ENCODE data around the gene CLDN5. TPM values are rescaled to one million over a fixed set of nuclear protein-coding genes. Genes with fewer than 3 reads are reported as not detected.

CLDN5 gene
- total RNA-seq, 1 donor from 2014 or later, result not detected

DNA sequence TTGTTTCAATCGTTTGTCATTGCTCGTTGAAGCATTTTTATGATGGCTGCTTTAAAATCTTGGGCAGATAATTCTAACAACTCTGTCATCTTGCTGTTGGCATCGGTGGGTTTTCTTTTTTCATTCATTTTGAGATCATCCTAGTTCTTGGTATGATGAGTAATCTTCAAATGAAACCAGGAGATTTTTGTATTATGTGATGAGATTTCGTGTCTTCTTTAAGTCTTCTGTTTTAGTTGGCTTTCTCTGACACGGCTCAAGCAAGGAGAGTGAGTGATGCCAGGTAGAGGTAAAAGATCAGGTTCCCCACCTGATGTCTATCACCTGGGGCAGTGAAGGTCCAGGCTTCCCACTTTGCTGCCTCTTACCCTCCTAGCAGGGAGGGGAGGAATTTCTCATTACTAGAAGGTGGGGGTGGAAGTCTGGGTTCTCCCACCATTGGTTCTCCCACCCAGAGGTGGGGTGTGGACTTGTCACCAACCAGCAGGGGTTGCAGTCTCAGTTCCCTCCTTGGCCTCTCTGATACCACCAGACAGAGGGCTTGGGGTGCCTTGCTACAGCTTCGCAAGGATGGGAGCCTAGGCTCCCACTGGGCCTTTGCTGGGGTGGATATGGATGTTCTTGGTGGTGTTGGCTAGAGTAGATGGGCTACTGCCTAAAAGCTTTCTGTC, 31.6 kb downstream of the CLDN5 start:
- H3K27ac Mint-ChIP-seq (ENCODE audit: unreplicated experiment), result no peak overlapping the region
- H3K9me3 Mint-ChIP-seq (ENCODE audit: low read depth), result no peaks in the 10 kb centered on the region
- H3K36me3 Mint-ChIP-seq (ENCODE audit: low read depth), result peaks cover 3% of the 10 kb centered on the region
- no peak for DNase-seq (ENCODE audit: low spot score)
- peaks cover 14% of the 10 kb centered on the region for H3K4me1 Mint-ChIP-seq (ENCODE audit: low read depth)
- H3K4me3 Mint-ChIP-seq (ENCODE audit: unreplicated experiment), result no peak overlapping the region
- TF ChIP-seq, protein P1, sequence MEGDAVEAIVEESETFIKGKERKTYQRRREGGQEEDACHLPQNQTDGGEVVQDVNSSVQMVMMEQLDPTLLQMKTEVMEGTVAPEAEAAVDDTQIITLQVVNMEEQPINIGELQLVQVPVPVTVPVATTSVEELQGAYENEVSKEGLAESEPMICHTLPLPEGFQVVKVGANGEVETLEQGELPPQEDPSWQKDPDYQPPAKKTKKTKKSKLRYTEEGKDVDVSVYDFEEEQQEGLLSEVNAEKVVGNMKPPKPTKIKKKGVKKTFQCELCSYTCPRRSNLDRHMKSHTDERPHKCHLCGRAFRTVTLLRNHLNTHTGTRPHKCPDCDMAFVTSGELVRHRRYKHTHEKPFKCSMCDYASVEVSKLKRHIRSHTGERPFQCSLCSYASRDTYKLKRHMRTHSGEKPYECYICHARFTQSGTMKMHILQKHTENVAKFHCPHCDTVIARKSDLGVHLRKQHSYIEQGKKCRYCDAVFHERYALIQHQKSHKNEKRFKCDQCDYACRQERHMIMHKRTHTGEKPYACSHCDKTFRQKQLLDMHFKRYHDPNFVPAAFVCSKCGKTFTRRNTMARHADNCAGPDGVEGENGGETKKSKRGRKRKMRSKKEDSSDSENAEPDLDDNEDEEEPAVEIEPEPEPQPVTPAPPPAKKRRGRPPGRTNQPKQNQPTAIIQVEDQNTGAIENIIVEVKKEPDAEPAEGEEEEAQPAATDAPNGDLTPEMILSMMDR (IDR thresholded peaks at IDR 0.05), result no peak
- no peaks in the 10 kb centered on the region for H3K27me3 Mint-ChIP-seq (ENCODE audit: low read depth)

DNA sequence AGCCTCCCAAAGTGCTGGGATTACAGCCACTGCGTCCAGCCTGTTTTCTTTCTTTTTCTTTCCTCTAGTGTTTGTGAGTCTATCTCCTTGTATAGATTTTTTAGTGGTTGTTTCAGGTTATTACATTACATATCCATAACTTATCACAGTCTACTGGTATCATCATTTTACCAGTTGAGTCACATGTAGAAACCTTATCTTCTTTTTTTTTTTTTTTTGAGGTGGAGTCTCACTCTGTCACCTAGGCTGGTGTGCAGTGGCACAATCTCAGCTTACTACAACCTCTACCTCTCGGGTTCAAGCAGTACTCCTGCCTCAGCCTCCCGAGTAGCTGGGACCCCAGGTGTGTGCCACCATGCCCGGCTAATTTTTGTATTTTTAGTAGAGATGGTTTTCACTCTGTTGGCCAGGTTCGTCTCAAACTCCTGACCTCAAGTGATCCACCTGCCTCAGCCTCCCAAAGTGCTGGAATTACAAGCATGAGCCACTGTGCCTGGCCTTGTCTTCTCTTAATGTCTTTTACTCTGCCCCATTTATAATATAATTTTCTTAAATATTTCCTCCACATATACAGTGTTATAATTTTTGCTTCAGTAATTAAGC, 33.5 kb downstream of the CLDN5 start:
- H3K4me3 Mint-ChIP-seq (ENCODE audit: unreplicated experiment), result no peak overlapping the region
- TF ChIP-seq, protein P1 (IDR thresholded peaks at IDR 0.05), result no peak
- peaks cover 4% of the 10 kb centered on the region for H3K4me1 Mint-ChIP-seq (ENCODE audit: low read depth)
- no peaks in the 10 kb centered on the region for H3K9me3 Mint-ChIP-seq (ENCODE audit: low read depth)
- no peak overlapping the region for H3K27ac Mint-ChIP-seq (ENCODE audit: unreplicated experiment)
- no peaks in the 10 kb centered on the region for H3K27me3 Mint-ChIP-seq (ENCODE audit: low read depth)
- peaks cover 3% of the 10 kb centered on the region for H3K36me3 Mint-ChIP-seq (ENCODE audit: low read depth)
- no peak for DNase-seq (ENCODE audit: low spot score)

DNA sequence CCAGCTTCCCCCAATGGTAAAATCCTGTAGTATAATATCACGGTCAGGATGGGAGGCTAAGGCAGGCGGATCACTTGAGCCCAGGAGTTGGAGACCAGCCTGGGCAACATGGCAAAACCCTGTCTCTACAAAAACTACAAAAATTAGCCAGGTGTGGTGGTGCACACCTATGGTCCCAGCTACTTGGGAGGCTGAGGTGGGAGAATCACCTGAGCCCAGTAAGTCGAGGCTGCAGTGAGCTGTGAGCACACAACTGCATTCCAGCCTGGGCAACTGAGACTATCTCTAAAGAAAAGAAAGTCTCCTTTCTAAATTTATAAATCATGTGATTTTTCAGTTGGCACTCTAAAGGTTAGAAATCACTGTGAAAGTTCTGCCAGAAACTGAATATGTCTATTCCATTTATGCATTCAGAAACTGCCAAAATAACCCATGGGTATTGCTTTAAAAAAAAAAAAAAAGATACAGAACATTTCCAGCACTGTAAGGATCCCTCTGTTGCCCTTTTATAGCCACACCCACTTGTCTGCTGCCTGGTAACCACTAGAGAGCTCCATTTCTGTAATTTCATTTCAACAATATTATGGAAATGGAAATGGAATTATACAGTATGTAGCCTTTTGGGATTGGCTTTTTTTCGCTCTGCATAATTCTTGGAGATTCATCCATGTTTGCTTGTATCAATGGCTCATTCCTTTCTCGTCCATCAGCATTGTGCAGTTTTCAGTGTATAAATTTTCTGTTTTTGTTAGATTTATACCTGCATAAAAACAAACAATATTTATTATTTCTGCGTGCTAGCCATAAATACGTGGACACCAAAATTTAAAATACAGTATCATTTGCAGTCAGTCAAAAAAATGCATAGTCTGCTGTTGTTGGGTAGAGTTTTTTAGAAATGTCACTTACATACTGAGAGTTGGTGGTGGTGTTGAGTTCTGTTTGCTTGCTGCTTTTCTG, 35.0 kb downstream of the CLDN5 start:
- Mint-ChIP-seq H3K9me3 (ENCODE audit: low read depth) (no peaks in the 10 kb centered on the region), H3K27ac (ENCODE audit: unreplicated experiment) (no peak overlapping the region), H3K27me3 (ENCODE audit: low read depth) (no peaks in the 10 kb centered on the region), H3K4me3 (ENCODE audit: unreplicated experiment) (no peak overlapping the region), H3K4me1 (ENCODE audit: low read depth) (peaks cover 4% of the 10 kb centered on the region), H3K36me3 (ENCODE audit: low read depth) (peaks cover 3% of the 10 kb centered on the region)
- TF ChIP-seq, protein P1 (IDR thresholded peaks at IDR 0.05), result peak; percentile 66
- DNase-seq (ENCODE audit: low spot score), result no peak

DNA sequence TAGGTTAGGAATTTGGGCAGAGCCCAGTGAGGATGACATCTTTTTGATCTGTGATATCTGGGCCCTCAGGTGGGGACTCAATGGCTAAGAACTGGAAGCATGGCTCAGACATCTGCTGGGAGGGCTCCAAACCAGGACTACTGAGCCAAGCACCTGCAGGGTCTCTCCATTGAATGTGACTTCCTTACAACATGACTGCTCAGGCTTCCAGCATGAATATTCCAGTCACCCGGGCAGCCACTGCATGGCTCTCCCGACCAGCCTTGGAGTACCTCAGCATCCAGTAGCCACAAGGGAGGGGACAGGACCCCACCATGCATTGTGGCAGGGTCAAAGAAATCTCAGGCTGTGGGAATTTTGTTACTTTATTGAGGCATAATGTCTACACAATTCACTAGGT, 35.9 kb downstream of the CLDN5 start:
- peaks cover 4% of the 10 kb centered on the region for H3K4me1 Mint-ChIP-seq (ENCODE audit: low read depth)
- peaks cover 3% of the 10 kb centered on the region for H3K36me3 Mint-ChIP-seq (ENCODE audit: low read depth)
- no peaks in the 10 kb centered on the region for H3K27me3 Mint-ChIP-seq (ENCODE audit: low read depth)
- TF ChIP-seq, protein P1 (IDR thresholded peaks at IDR 0.05), result no peak
- no peaks in the 10 kb centered on the region for H3K9me3 Mint-ChIP-seq (ENCODE audit: low read depth)
- DNase-seq (ENCODE audit: low spot score), result no peak
- H3K4me3 Mint-ChIP-seq (ENCODE audit: unreplicated experiment), result no peak overlapping the region
- H3K27ac Mint-ChIP-seq (ENCODE audit: unreplicated experiment), result no peak overlapping the region

All from chondrocyte (in vitro differentiated cells).